Choroid plexus epithelial cell (primary cell): ENCODE measurements around the gene SCN5A.

Experiments used
- DNase-seq: peaks from one replicate; pipeline ENCODE4 v3.0.0-alpha.2; 2010; ENCODE audit warnings: low read depth
- H3K4me3 ChIP-seq: 2 replicates; pipeline ENCODE4 v1.5.1; 2011; ENCODE audit warnings: low read depth, mild to moderate bottlenecking, control low read depth, low read length, moderate library complexity
- CTCF ChIP-seq: conservative IDR thresholded peaks from 2 replicates; pipeline ENCODE4 v1.5.1; 2011; ENCODE audit warnings: low read depth, mild to moderate bottlenecking, control low read depth, inconsistent platforms, low read length, moderate library complexity

The SCN5A gene

GRCh38 chr3:38576526-38577370 is 72.7 kb downstream of the SCN5A start:
- H3K4me3 ChIP-seq: no peak overlapping the region
- no peak for DNase-seq
- no peak for TF ChIP-seq CTCF

DNA sequence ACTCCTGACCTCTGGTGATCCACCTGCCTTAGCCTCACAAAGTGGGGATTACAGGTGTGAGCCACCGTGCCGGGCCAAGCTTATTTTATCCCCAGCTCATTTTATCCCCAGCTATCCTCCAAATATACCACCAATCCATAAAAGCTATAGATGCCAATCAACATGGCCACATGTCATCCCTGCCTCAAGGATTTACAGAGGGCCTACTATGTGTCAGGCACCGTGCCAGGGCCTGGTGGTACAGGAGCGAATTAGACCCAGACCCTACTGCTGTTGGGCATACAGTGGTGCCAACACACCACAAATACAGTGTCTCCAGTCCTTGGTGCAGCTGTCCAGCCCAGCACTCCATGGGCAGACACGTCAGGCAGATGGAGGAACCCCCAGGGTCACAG is 73.4 kb downstream of the SCN5A start:
- H3K4me3 ChIP-seq: no peak overlapping the region
- no peak for DNase-seq
- no peak for TF ChIP-seq CTCF

DNA sequence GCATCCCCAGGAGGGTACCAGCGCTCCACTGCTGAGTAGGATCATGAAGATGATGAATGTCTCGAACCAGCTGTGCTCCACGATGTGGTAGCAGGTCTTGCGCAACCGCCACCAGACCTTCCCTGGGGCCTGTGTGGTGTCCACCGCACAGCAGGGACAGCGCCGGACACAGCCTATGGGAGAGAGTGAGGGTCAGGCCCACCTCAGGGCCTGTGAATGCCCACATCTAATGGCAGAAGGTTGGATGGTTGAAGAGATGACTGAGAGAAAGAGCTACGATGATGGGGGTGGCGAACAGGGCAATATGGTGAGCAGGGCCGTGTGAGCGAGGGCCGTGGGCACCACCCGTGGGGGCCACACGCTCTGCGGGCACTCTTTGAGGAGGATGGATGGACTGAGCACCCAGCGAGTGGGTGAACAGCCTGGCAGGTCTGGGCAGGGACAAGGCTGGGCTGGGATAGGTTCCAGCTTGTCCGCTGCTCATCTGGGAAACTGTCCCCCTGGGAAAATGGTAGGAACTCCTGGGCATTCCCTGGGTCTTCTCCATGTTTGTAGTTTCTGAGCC is 74.1 kb downstream of the SCN5A start:
- DNase-seq: no peak
- no peak for TF ChIP-seq CTCF
- no peak overlapping the region for H3K4me3 ChIP-seq

DNA sequence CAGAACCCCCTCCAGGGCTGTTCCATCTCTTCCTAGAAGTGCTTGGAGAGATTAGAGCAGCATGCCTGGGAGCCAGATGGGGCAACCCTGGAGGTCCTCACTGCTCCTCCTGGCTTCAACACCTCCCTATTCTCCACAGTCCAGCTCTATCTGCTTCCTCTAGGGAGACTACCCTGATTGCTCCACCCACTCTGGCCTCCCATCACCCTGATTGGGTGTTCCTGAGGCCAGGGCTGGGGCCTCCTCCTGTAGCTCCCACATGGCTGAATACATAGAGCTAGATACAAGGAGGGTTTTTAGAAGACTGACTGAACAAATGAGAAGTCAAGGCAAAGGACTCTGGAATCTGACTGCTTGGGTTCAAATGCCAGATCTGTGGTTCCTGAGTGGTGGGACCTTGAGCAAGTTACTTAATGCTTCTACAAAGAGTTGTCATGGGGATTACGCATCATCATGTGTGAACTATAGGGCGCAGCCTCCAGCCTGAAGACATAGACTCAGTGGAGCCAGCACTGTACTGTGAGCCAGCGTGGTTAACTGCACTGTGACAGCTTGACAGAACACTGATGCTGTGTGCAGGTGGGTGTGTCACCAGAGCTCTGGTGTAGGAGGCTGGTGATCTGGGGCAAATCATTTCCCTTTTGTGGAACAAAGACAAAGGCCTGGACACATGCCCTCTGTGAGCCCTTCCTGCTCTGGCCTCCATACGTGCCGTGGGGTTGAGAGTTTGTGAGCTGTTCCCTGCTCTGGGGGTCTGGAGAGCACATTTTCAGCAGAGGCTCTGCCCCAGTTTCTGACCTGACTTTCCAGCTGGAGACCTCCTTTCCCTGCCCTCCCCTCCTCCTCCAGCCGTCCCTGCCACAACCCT is 74.8 kb downstream of the SCN5A start:
- H3K4me3 ChIP-seq: no peak overlapping the region
- TF ChIP-seq CTCF: no peak
- DNase-seq: no peak

DNA sequence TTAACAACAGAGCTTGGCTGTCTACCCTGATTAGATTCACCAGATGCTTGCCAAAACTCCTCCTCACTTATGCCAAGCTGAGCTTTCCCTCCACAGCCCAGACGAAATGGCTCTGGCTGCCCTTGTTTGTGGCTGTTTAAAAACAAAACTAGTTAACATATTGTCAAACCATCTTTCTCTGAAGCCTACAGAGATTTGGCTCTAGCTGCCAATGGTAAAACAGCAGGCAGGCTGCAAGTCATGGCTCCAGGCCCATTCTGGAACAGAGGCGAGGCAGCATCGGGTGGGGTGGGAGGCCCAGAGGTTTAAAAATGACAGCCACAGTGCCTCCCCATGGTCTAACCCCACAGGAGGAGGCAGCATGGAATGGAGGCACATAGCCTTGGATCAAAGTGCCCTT is 75.9 kb downstream of the SCN5A start:
- TF ChIP-seq CTCF: no peak
- H3K4me3 ChIP-seq: no peak overlapping the region
- DNase-seq: no peak

GRCh38 chr3:38573111-38573510 is 76.4 kb downstream of the SCN5A start:
- DNase-seq: no peak
- H3K4me3 ChIP-seq: no peak overlapping the region
- TF ChIP-seq CTCF: no peak
